GM19035 (cell line): ENCODE measurements around the gene ASIC2.
"Not testable (repeated sequence)": the region's sequence is repeated elsewhere in the genome, so short reads cannot be mapped to it uniquely, and the experiment has no call there.

Experiments
- ATAC-seq: cut with Tn5 transposase; IDR thresholded peaks from one replicate; pipeline ENCODE4 v1.9.1; 2021; ENCODE audit not compliant: unreplicated experiment

Gene ASIC2

DNA sequence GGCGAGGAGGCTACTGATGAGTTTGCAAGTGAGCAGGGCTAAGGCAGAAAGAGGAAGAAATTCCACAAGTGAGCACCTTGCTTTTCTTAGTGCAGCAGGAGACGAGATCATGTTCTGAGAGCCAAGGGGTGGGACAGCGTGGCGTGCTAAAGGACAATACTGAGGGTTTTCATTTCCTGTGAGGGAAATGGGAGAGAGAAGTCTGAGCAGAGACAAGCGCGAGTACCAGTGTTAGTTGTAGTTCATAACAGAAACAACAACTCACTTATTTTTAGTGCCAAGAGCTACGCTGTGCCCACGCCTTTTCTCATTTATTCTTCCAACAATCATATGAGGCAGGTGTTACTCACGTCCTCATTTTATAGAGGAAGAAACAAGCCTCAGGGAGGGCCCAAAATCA is 299.1 kb downstream of the ASIC2 start:
- no peak for ATAC-seq

GRCh38 chr17:32992321-32993033 is 300.6 kb downstream of the ASIC2 start:
- no peak for ATAC-seq

GRCh38 chr17:32988481-32989101 is 304.5 kb downstream of the ASIC2 start:
- ATAC-seq: no peak

- not testable (repeated sequence) for ATAC-seq
Observed at GRCh38 chr17:32987868-32988267, 305.2 kb downstream of the ASIC2 start.

DNA sequence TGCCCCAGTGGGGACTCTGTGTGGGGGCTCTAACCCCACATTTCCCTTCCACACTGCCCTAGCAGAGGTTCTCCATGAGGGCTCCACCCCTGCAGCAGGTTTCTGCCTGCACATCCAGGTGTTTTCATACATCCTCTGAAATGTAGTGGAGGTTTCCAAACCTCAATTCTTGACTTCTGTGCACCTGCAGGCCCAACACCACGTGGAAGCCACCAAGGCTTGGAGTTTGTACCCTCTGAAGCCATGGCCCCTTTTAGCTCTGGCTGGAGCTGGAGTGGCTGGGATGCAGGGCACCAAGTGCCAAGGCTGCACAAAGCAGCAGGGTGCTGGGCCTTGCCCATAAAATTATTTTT is 305.7 kb downstream of the ASIC2 start:
- ATAC-seq: not testable (repeated sequence)

DNA sequence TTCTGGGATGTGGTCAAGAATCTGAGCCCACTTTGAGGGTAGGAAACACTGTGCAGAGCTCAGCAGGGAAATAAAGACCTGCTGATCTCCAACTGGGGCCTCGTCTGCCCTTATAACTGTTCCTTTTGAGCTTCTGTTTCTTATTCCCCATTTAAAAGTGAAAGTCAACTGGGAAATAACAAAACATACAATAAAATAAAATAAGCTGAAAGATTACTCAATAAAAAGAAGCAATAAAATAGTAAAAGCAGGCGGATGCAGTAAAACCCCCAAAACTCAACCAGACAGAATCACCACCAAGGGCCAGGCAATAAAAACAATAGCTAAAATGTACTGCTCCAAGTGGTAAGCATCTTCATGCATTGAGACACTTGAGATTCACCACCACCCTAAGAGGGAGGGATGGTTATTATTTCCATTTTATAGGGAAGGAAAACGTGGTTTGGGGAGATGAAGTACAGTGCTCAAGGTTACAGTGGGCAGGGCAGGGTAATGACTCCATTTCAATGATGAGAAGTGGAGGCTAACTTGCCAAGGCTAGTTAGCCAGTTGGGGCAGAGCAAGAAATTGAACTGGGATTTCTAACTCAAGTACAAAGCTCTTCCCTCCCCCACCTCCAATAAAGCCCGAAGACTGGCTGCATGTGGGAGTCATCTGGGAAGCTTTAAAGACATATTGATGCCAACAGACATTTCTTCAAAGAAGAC is 307.9 kb downstream of the ASIC2 start:
- no peak for ATAC-seq

GRCh38 chr17:32981611-32982010 is 311.5 kb downstream of the ASIC2 start:
- not testable (repeated sequence) for ATAC-seq

DNA sequence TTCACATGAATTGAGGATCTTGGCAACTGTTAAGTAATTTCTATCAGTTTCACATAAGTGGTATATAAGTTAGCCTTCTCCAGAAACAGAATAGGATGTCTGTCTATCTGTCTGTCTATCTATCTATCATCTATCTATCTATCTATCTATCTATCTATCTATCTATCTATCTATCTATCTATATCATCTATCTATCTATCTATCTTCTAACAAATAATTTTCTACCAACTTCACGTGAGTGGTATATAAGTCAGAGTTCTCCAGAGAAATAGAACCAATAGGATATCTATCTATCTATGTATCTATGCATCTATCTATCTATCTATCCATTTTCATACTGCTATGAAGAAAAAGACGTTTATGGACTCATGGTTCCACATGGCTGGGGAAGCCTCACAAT is 312.9 kb downstream of the ASIC2 start:
- ATAC-seq: no peak

DNA sequence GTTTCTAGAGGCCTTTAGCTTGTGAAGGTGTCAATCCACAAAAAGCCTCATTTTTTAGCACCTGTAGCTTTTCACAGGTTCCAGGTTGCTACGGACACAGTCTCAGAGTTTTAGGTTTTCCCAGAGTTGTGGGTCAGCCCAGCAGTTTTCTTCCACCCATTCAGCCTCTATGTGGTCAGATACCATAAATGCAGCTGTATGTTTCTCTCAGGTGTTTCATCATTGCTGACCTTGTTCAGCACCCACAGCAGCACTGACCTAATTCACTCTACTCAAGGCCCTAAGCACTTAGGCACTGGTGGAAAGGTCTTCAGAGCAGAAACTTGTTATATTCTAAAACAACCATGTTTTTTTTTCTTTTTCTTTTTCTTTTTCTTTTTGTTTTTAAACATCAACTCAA is 316.5 kb downstream of the ASIC2 start:
- no peak for ATAC-seq

DNA sequence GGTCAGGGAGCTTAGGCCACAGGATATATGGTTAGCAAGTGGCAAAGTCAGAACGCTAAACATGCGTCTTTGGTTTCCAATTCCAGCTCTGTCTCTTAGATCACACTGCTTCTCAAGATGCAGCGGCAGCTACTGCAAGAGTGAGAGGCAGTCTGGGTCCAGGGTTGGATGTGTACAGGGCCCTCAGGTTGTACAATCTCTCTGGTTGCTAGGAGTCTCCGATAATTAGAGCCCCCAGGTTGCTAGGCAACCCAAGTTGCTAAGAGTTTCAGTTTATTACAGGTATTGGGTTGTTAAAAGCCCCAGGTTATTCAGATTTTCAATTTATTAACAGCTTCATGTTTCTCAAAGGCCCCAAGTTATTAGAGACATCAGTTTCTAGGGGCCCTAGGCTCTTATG is 317.0 kb downstream of the ASIC2 start:
- ATAC-seq: no peak

DNA sequence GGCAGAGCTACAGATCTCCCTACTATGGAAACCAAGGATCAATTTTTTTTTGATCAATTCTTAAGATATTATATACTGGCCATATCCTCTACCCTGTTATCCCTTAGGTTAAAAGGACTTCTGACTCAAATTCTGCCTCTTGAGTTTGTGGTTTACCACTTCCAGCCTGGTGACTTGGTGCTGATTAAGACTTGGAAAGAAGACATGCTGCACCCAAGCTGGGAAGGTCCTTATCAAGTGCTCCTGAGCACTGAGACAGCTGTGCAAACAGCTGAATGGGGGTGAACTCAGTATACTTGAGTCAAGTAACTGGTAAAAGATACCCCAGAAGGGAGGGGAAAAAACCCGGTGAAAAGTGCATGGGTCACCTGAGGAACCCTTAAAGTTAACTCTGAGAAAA is 321.9 kb downstream of the ASIC2 start:
- ATAC-seq: no peak

DNA sequence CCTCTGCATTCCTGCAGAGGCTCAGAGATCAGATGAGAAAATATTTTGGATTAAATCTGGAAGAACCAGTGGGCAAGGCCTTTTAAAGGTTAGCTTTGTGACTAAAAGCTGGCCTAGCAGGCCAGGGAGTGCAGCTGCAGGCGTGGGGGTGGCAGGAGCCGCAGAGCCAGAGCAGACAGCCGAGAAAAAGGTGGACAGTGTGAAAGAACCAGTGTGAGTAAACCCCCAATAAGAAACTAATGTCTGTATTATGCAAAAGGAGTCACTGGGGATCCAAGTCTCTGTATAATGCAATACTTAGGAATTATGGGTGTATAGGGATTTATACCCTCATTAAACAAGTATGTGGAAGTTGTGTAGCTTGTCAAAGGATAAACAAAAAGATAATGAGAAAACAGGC is 322.8 kb downstream of the ASIC2 start:
- ATAC-seq: no peak

DNA sequence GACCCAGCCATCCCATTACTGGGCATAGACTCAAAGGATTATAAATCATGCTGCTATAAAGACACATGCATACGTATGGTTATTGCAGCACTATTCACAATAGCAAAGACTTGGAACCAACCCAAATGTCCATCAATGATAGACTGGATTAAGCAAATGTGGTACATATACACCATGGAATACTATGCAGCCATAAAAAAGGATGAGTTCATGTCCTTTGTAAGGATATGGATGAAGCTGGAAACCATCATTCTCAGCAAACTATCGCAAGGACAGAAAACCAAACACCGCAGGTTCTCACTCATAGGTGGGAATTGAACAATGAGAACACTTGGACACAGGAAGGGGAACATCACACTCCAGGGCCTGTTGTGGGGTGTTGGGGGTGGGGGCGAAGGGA is 323.9 kb downstream of the ASIC2 start:
- not testable (repeated sequence) for ATAC-seq

DNA sequence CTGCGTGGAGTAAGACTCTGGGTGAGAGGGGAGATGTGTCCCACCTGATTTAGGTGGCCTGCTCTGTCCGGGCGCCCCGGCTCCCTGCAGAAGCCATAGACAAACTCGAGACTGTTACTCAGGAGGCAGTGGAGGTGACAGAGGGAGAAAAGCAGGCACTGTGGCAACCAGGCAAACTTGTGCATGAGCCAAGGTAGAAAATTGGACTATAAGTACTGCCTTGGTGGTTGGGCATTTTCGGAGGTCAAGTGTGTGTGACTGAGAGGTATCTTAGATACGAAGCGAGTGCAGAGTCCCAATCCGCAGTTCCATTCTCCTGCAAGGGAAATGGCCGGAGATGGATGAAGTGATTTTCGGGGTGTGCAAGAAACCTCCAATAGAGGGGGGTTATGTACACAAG is 328.6 kb downstream of the ASIC2 start:
- ATAC-seq: no peak
